GM18520 (cell line): ENCODE data around the gene RPAIN.

Experiments used
- ATAC-seq: cut with Tn5 transposase; IDR thresholded peaks from one replicate; pipeline ENCODE4 v1.9.1; 2021; ENCODE audit not compliant: unreplicated experiment

RPAIN gene

GRCh38 chr17:5419959-5420653, at the start of gene RPAIN:
Gene RPAIN (plus strand): TSS chr17:5420182. CDS start chr17:5420211, 29 bp downstream.
- ATAC-seq: peak; percentile 32

- no peak for ATAC-seq
Measured at GRCh38 chr17:5370411-5370810, 49.6 kb upstream of the RPAIN start.

GRCh38 chr17:5373112-5373511, 46.9 kb upstream of the RPAIN start:
- no peak for ATAC-seq

- ATAC-seq: no peak
Measured at GRCh38 chr17:5378566-5379207, 41.3 kb upstream of the RPAIN start.

GRCh38 chr17:5379351-5380107, 40.5 kb upstream of the RPAIN start:
- no peak for ATAC-seq

- ATAC-seq: no peak
Measured at GRCh38 chr17:5380491-5381135, 39.4 kb upstream of the RPAIN start.

GRCh38 chr17:5381542-5381941, 38.4 kb upstream of the RPAIN start:
- no peak for ATAC-seq

- no peak for ATAC-seq
Measured at GRCh38 chr17:5391678-5392077, 28.3 kb upstream of the RPAIN start.

- no peak for ATAC-seq
Measured at GRCh38 chr17:5396612-5397011, 23.4 kb upstream of the RPAIN start.

- ATAC-seq: no peak
Measured at GRCh38 chr17:5399767-5400166, 20.2 kb upstream of the RPAIN start.

GRCh38 chr17:5405400-5405799, 14.6 kb upstream of the RPAIN start:
- ATAC-seq: no peak

- no peak for ATAC-seq
Measured at GRCh38 chr17:5408186-5408585, 11.8 kb upstream of the RPAIN start.

- ATAC-seq: peak; percentile 44
Measured at GRCh38 chr17:5410594-5411272, 9.2 kb upstream of the RPAIN start.

GRCh38 chr17:5413682-5414081, 6.3 kb upstream of the RPAIN start:
- ATAC-seq: no peak

GRCh38 chr17:5416901-5417300, 3.1 kb upstream of the RPAIN start:
- no peak for ATAC-seq

- no peak for ATAC-seq
Measured at GRCh38 chr17:5418858-5419355, 1.1 kb upstream of the RPAIN start.

- peak; percentile 84 for ATAC-seq
Measured at GRCh38 chr17:5419356-5419958, 525 bp upstream of the RPAIN start, which contains the start of gene NUP88. Gene NUP88 (minus strand): TSS chr17:5419662. CDS start chr17:5419650, 12 bp downstream.

GRCh38 chr17:5422505-5422904, 2.5 kb downstream of the RPAIN start:
- no peak for ATAC-seq

- no peak for ATAC-seq
Measured at GRCh38 chr17:5424909-5425308, 4.9 kb downstream of the RPAIN start.

- no peak for ATAC-seq
Measured at GRCh38 chr17:5425826-5426225, 5.8 kb downstream of the RPAIN start.
